ENCODE results near the gene SLC25A14.

GRCh38 chrX:130340271-130340670 lies 552 bp downstream of the SLC25A14 start:
- no peak for TF ChIP-seq POLR2A (IDR thresholded peaks at IDR 0.05)
- TF ChIP-seq CTCF (IDR thresholded peaks at IDR 0.05): no peak
